Stomach (tissue), 9 donors: ENCODE results near the gene ERBIN. TPM values are rescaled to one million over a fixed set of nuclear protein-coding genes. Genes with fewer than 3 reads are reported as not detected.

Experiments used
- DNase-seq, 2 donors: peaks; one replicate each; pipeline versions ENCODE4 v3.0.0 to v3.0.0-alpha.2; 2013 to 2019
- H3K27ac ChIP-seq, 5 donors: fragments of 200-600 bp in 4 of 5; sonication (generic) in 4 of 5; one replicate each; pipeline ENCODE4 v1.5.1; 2013 to 2019; ENCODE audit warnings: mild to moderate bottlenecking in 1 of 5, moderate library complexity in 1 of 5
- H3K27me3 ChIP-seq, 3 donors: fragments of 200-600 bp; sonication (generic); one replicate each; pipeline ENCODE4 v1.5.1; 2017 to 2019; ENCODE audit warnings: mixed run types in 1 of 3
- H3K36me3 ChIP-seq, 4 donors: fragments of 200-600 bp; sonication (generic); 1 replicate in 3 of 4; 2 replicates in 1 of 4; pipeline ENCODE4 v1.5.1; 2016 to 2019
- H3K4me1 ChIP-seq, 4 donors: fragments of 200-600 bp; sonication (generic); one replicate each; pipeline ENCODE4 v1.5.1; 2016 to 2019
- H3K4me3 ChIP-seq, 4 donors: fragments of 200-600 bp; sonication (generic) in 3 of 4; one replicate each; pipeline ENCODE4 v1.5.1; 2016 to 2019; ENCODE audit warnings: mild to moderate bottlenecking in 1 of 4
- H3K9me3 ChIP-seq, 4 donors: fragments of 200-600 bp; sonication (generic); one replicate each; pipeline ENCODE4 v1.5.1; 2016 to 2019
- EP300 ChIP-seq: sonication (generic); formaldehyde crosslinking; IDR thresholded peaks from one replicate; pipeline ENCODE4 v1.6.1; 2017; ENCODE audit warnings: antibody characterized with exemption
- POLR2A ChIP-seq, 4 donors: fragments of 450-650 bp; IDR thresholded peaks; one replicate each; pipeline ENCODE4 v1.6.1; 2016; ENCODE audit warnings: antibody characterized with exemption in 4 of 4, control low read depth in 2 of 4, mild to moderate bottlenecking in 1 of 4, moderate library complexity in 1 of 4
- POLR2AphosphoS5 ChIP-seq, 3 donors: sonication (generic); formaldehyde crosslinking; IDR thresholded peaks; one replicate each; pipeline ENCODE4 v1.6.1; 2016; ENCODE audit warnings: antibody characterized with exemption in 3 of 3
- WGBS, 5 donors: extraction: QIAGEN DNeasy Blood & Tissue Kit in 3 of 5; methylation state at CpG; one replicate each; pipeline versions ENCODE4 v1.1.5 to v1.1.7; 2013 to 2018; 5-methylcytosine and 5-hydroxymethylcytosine counted together
- intact Hi-C: fragments of 100-400 bp; cut with DNase I; formaldehyde crosslinking; loops from one replicate; pipeline ENCODE4 v1.15.1; 2023; ENCODE audit warnings: low total_unique reads
- polyA plus RNA-seq, 3 donors: library from polyadenylated mRNA; stranded (reverse); fragments of 200-250 nt; gene quantifications; one replicate each; pipeline ENCODE4 v1.2.3, GENCODE V29; 2013
- total RNA-seq, 5 donors: library from RNA; depleted of rRNA; stranded (reverse); fragments of >200 nt; gene quantifications; one replicate each; pipeline versions ENCODE4 v1.1.0 to v1.2.3, GENCODE V29; 2014 to 2016
- TF ChIP-seq, protein P1 (sequence below), 7 experiments: fragments of 450-650 bp in 4 of 7; fragments of 200-600 bp in 3 of 7; sonication (generic) in 3 of 7; IDR thresholded peaks; one replicate each; pipeline ENCODE4 v1.5.1; 2016 to 2019; ENCODE audit warnings: antibody characterized with exemption in 7 of 7, control low read depth in 2 of 7, mild to moderate bottlenecking in 1 of 7
- donor health status: healthy with polysubstance abuse.
- donor health status: Bipolar disorder and iron deficiency.
- donor health status: healthy.

Gene ERBIN
- total and polyA plus RNA-seq, 8 donors, result 10.3 to 207 (median 37.2) TPM

DNA sequence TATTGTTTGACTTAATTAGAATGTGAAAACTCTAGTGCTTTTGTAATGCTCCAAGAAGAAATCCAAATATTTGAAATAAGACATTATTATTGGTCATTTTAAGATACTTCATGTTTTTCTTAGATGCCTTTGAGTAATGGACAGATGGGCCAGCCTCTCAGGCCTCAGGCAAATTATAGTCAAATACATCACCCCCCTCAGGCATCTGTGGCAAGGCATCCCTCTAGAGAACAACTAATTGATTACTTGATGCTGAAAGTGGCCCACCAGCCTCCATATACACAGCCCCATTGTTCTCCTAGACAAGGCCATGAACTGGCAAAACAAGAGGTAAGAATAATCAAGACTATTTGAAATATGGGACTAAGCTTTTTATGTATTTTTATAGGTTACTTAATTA is 148.5 kb downstream of the ERBIN start:
- no peak for DNase-seq
- H3K4me3 ChIP-seq, result no peak overlapping the region
- intact Hi-C loops, result no loop called here
- no peaks in the 10 kb centered on the region for H3K4me1 ChIP-seq
- no peak overlapping the region for H3K27ac ChIP-seq
- no peak for TF ChIP-seq EP300
- TF ChIP-seq, protein P1, sequence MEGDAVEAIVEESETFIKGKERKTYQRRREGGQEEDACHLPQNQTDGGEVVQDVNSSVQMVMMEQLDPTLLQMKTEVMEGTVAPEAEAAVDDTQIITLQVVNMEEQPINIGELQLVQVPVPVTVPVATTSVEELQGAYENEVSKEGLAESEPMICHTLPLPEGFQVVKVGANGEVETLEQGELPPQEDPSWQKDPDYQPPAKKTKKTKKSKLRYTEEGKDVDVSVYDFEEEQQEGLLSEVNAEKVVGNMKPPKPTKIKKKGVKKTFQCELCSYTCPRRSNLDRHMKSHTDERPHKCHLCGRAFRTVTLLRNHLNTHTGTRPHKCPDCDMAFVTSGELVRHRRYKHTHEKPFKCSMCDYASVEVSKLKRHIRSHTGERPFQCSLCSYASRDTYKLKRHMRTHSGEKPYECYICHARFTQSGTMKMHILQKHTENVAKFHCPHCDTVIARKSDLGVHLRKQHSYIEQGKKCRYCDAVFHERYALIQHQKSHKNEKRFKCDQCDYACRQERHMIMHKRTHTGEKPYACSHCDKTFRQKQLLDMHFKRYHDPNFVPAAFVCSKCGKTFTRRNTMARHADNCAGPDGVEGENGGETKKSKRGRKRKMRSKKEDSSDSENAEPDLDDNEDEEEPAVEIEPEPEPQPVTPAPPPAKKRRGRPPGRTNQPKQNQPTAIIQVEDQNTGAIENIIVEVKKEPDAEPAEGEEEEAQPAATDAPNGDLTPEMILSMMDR (IDR thresholded peaks at IDR 0.05), result no peak
- no peak for TF ChIP-seq POLR2AphosphoS5 (IDR thresholded peaks at IDR 0.05)
- TF ChIP-seq POLR2A (IDR thresholded peaks at IDR 0.05), result no peak
- H3K9me3 ChIP-seq, result no peaks in the 10 kb centered on the region
- H3K27me3 ChIP-seq, result no peaks in the 10 kb centered on the region
- peaks cover 7 to 72% (median 49%) of the 10 kb centered on the region in 4 donors for H3K36me3 ChIP-seq

DNA sequence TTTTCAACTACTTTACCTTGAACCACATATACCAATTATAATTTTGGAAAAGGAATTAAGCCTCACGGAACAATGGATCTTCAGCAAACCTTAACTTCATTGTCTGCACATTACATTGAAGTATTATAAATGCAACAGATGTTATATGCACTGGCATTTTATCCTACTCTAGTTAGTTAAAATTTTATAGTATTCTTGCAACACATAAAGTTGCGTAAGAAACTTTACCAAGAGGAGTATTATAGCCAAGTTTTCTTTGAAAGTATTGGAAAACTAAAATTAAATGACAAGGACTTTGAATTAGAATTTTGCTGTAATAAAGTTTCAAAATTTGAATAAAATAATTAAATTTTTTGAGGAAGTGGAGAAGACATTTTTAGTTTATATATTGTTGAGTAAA is 154.3 kb downstream of the ERBIN start:
- TF ChIP-seq, protein P1 (IDR thresholded peaks at IDR 0.05), result no peak
- no peak for TF ChIP-seq POLR2AphosphoS5 (IDR thresholded peaks at IDR 0.05)
- no peak for TF ChIP-seq EP300
- no peak for TF ChIP-seq POLR2A (IDR thresholded peaks at IDR 0.05)
- Histone ChIP-seq H3K27me3 (no peaks in the 10 kb centered on the region), H3K9me3 (no peaks in the 10 kb centered on the region), H3K4me1 (no peaks in the 10 kb centered on the region), H3K27ac (no peak overlapping the region), H3K36me3 (peaks cover 7 to 49% (median 39%) of the 10 kb centered on the region in 4 donors), H3K4me3 (no peak overlapping the region)
- DNase-seq, result no peak
- 97 to 100% (median 98%) methylated on average over 2 of the region's 2 CpGs for WGBS, 5 donors
- intact Hi-C loops, result no loop called here

- DNase-seq, result no peak
- Histone ChIP-seq H3K4me3 (no peak overlapping the region), H3K9me3 (peaks cover 5 to 15% (median 11%) of the 10 kb centered on the region in 4 donors), H3K4me1 (no peaks in the 10 kb centered on the region), H3K27ac (no peak overlapping the region), H3K27me3 (no peaks in the 10 kb centered on the region), H3K36me3 (peaks cover 4 to 42% (median 18%) of the 10 kb centered on the region in 4 donors)
- intact Hi-C loops, result no loop called here
- WGBS, 5 donors, result 92 to 97% (median 97%) methylated on average over 2 of the region's 2 CpGs
- TF ChIP-seq EP300 (no peak), POLR2A (IDR thresholded peaks at IDR 0.05) (no peak), POLR2AphosphoS5 (IDR thresholded peaks at IDR 0.05) (no peak)
- TF ChIP-seq, protein P1 (IDR thresholded peaks at IDR 0.05), result no peak
These were observed 163.0 kb downstream of the ERBIN start for GRCh38 chr5:66089384-66089783.

DNA sequence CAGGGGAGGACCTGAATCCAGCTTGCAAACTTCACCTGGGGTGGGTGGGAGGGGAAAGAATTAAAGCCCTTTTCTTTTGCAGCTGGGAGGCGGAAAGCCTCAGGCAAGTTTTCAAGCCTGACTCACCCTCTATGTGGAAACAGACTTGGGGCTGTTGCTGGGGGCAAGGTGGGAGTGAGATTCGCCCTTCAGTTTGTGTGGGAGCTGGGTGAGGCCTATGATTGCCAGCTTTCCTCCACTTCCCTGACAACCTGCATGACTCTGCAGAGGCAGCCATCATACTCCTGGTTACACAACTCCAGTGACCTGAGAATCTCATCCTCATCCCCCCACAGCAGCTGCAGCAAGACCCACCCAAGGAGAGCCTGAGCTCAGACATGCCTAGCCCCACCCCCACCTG is 174.5 kb downstream of the ERBIN start:
- H3K4me3 ChIP-seq, result no peak overlapping the region
- H3K27ac ChIP-seq, result no peak overlapping the region
- intact Hi-C loops, result no loop called here
- no peaks in the 10 kb centered on the region for H3K36me3 ChIP-seq
- H3K4me1 ChIP-seq, result no peaks in the 10 kb centered on the region
- no peak for DNase-seq
- peaks cover 6 to 79% (median 48%) of the 10 kb centered on the region in 4 donors for H3K9me3 ChIP-seq
- 95 to 98% (median 97%) methylated on average over 2 of the region's 2 CpGs for WGBS, 5 donors
- no peaks in the 10 kb centered on the region for H3K27me3 ChIP-seq
- no peak for TF ChIP-seq EP300

DNA sequence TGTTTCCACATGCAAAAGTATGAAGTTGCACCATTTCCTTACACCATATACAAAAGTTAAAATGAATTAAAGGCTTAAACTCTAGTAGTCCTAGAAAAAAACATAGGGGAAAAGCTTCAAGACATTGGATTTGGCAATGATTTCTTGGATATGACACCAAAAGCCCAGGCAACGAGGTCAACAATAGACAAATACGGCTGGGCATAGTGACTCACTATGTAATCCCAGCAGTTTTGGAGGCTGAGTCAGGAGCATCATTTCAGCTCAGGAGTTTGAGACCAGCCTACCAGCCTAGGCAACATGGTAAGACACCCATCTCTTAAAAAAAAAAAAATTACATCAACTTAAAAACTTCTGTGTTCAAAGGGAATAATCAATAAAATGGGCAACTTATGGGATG is 186.8 kb downstream of the ERBIN start:
- no peak for DNase-seq
- no peak overlapping the region for H3K4me3 ChIP-seq
- 83 to 89% (median 89%) methylated on average over 2 of the region's 2 CpGs for WGBS, 5 donors
- peaks cover 5 to 74% (median 47%) of the 10 kb centered on the region in 4 donors for H3K9me3 ChIP-seq
- H3K27ac ChIP-seq, result no peak overlapping the region
- TF ChIP-seq, protein P1 (IDR thresholded peaks at IDR 0.05), result no peak
- TF ChIP-seq POLR2A (IDR thresholded peaks at IDR 0.05) (no peak), POLR2AphosphoS5 (IDR thresholded peaks at IDR 0.05) (no peak)
- H3K4me1 ChIP-seq, result no peaks in the 10 kb centered on the region
- intact Hi-C loops, result no loop called here
- H3K27me3 ChIP-seq, result no peaks in the 10 kb centered on the region
- H3K36me3 ChIP-seq, result no peaks in the 10 kb centered on the region
